ENCODE data around the gene LLGL1. TPM values are rescaled to one million over a fixed set of nuclear protein-coding genes. Genes with fewer than 3 reads are reported as not detected.

The LLGL1 gene
- total and polyA plus RNA-seq, 2 donors (not counting 1 experiment from before 2014, with no cell fraction given) = 15.1 to 32.2 TPM

- Histone ChIP-seq H3K36me3 (ENCODE audit: control insufficient read depth, insufficient read depth, low read length) (peaks cover 65% of the 10 kb centered on the region), H4K20me1 (ENCODE audit: control insufficient read depth, extremely low read depth, insufficient read depth, low read length) (no peaks in the 10 kb centered on the region), H3K4me1 (ENCODE audit: control insufficient read depth, extremely low read depth, insufficient read depth, low read length) (no peaks in the 10 kb centered on the region), H3K4me3 (replicated peaks in 1 of 4; ENCODE audit: control extremely low read depth in 1 of 4, insufficient read depth in 1 of 4, low read depth in 3 of 4, low read length in 4 of 4) (no peak overlapping the region), H3K79me2 (ENCODE audit: control insufficient read depth, insufficient read depth, low read length) (no peaks in the 10 kb centered on the region), H3K9ac (ENCODE audit: insufficient read depth, low read length) (no peak overlapping the region), H3K27me3 (ENCODE audit: control insufficient read depth, insufficient read depth, low read length) (no peaks in the 10 kb centered on the region), H3K27ac (ENCODE audit: insufficient read depth, low read length) (no peak overlapping the region), H3K9me3 (ENCODE audit: control insufficient read depth, insufficient read depth, low read depth, low read length) (no peaks in the 10 kb centered on the region), H3K4me2 (ENCODE audit: extremely low read depth, insufficient read depth, low read length) (no peak overlapping the region), H2AFZ (ENCODE audit: low read length) (no peak overlapping the region)
- DNase-seq (ENCODE audit: low read depth in 2 of 2) = peak; percentile 62 to 74
- peak; percentile 60 to 73 for TF ChIP-seq CTCF (conservative IDR thresholded peaks at IDR 0.05 in 1 of 2, IDR thresholded peaks at IDR 0.05 in 1 of 2; ENCODE audit: low read depth in 1 of 2, low read length in 2 of 2)
- no peak for TF ChIP-seq EZH2 (IDR thresholded peaks at IDR 0.05; ENCODE audit: low read length, missing control alignments)
These were observed 22.9 kb downstream of the LLGL1 start for GRCh38 chr17:18248300-18248731.

GRCh38 chr17:18248811-18249210 lies 23.4 kb downstream of the LLGL1 start:
- no peaks in the 10 kb centered on the region for H3K9me3 ChIP-seq (ENCODE audit: control insufficient read depth, insufficient read depth, low read depth, low read length)
- no peaks in the 10 kb centered on the region for H3K79me2 ChIP-seq (ENCODE audit: control insufficient read depth, insufficient read depth, low read length)
- no peak for DNase-seq (ENCODE audit: low read depth in 2 of 2)
- TF ChIP-seq EZH2 (IDR thresholded peaks at IDR 0.05; ENCODE audit: low read length, missing control alignments) = no peak
- H3K36me3 ChIP-seq (ENCODE audit: control insufficient read depth, insufficient read depth, low read length) = peaks cover 65% of the 10 kb centered on the region
- H2AFZ ChIP-seq (ENCODE audit: low read length) = no peak overlapping the region
- no peaks in the 10 kb centered on the region for H3K4me1 ChIP-seq (ENCODE audit: control insufficient read depth, extremely low read depth, insufficient read depth, low read length)
- no peak overlapping the region for H3K4me3 ChIP-seq (replicated peaks in 1 of 4; ENCODE audit: control extremely low read depth in 1 of 4, insufficient read depth in 1 of 4, low read depth in 3 of 4, low read length in 4 of 4)
- H4K20me1 ChIP-seq (ENCODE audit: control insufficient read depth, extremely low read depth, insufficient read depth, low read length) = no peaks in the 10 kb centered on the region
- no peak overlapping the region for H3K9ac ChIP-seq (ENCODE audit: insufficient read depth, low read length)
- no peak overlapping the region for H3K4me2 ChIP-seq (ENCODE audit: extremely low read depth, insufficient read depth, low read length)
- H3K27ac ChIP-seq (ENCODE audit: insufficient read depth, low read length) = no peak overlapping the region
- no peaks in the 10 kb centered on the region for H3K27me3 ChIP-seq (ENCODE audit: control insufficient read depth, insufficient read depth, low read length)

GRCh38 chr17:18250259-18250658 lies 24.8 kb downstream of the LLGL1 start:
- no peak overlapping the region for H3K27ac ChIP-seq (ENCODE audit: insufficient read depth, low read length)
- no peak for TF ChIP-seq CTCF (conservative IDR thresholded peaks at IDR 0.05 in 1 of 2, IDR thresholded peaks at IDR 0.05 in 1 of 2; ENCODE audit: low read depth in 1 of 2, low read length in 2 of 2)
- TF ChIP-seq EZH2 (IDR thresholded peaks at IDR 0.05; ENCODE audit: low read length, missing control alignments) = no peak
- DNase-seq (ENCODE audit: low read depth in 2 of 2) = no peak
- no peaks in the 10 kb centered on the region for H4K20me1 ChIP-seq (ENCODE audit: control insufficient read depth, extremely low read depth, insufficient read depth, low read length)
- H3K9me3 ChIP-seq (ENCODE audit: control insufficient read depth, insufficient read depth, low read depth, low read length) = no peaks in the 10 kb centered on the region
- H3K9ac ChIP-seq (ENCODE audit: insufficient read depth, low read length) = no peak overlapping the region
- peaks cover 71% of the 10 kb centered on the region for H3K36me3 ChIP-seq (ENCODE audit: control insufficient read depth, insufficient read depth, low read length)
- no peaks in the 10 kb centered on the region for H3K27me3 ChIP-seq (ENCODE audit: control insufficient read depth, insufficient read depth, low read length)
- no peak overlapping the region for H2AFZ ChIP-seq (ENCODE audit: low read length)
- peaks cover 2% of the 10 kb centered on the region for H3K79me2 ChIP-seq (ENCODE audit: control insufficient read depth, insufficient read depth, low read length)
- H3K4me3 ChIP-seq (replicated peaks in 1 of 4; ENCODE audit: control extremely low read depth in 1 of 4, insufficient read depth in 1 of 4, low read depth in 3 of 4, low read length in 4 of 4) = no peak overlapping the region
- no peak overlapping the region for H3K4me2 ChIP-seq (ENCODE audit: extremely low read depth, insufficient read depth, low read length)
- no peaks in the 10 kb centered on the region for H3K4me1 ChIP-seq (ENCODE audit: control insufficient read depth, extremely low read depth, insufficient read depth, low read length)

All from fibroblast of lung (primary cell).